Measurements from ENCODE around the gene TUSC2.

DNA sequence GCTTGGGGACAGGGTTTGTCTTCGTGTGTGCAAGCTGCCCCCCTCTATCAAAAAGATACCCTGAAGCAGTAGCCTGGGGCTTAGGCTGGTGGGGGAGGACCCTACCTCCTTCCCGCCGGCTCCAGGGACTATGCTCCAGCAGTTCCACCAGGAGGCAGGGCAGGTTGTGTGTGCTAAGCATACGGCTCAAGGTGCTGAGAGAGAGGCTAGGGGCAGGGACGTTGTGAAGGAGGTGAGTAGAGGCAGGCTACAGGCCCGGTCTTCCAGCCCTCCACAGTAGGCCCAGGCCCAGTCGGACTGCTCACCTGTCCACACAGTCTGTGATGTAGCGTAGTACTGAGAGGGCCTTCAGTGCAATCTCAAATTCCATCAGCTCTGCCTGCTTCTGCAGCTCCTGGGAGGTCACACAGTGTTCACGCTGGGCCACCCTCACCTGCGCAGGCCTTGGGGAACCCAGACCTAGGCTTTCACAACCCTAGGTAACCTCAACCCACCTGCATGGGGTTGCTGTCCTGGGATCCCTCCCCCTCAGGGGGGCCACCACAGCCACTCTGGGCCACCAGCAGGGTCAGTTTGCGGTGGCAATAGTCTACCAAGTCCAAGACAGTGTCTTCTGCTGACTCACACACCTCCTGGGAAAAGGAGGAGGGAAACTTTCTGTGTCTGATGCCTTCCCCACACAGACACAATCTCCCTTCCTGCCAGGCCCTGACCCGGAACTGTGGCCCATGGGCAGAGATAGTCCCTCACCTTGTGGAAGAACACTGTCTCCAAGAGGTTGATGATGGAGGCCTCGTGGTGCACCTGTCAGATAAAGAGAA, 15.0 kb upstream of the TUSC2 start:
- TF ChIP-seq POLR2A (IDR thresholded peaks at IDR 0.05), result no peak
- TF ChIP-seq, protein P1, sequence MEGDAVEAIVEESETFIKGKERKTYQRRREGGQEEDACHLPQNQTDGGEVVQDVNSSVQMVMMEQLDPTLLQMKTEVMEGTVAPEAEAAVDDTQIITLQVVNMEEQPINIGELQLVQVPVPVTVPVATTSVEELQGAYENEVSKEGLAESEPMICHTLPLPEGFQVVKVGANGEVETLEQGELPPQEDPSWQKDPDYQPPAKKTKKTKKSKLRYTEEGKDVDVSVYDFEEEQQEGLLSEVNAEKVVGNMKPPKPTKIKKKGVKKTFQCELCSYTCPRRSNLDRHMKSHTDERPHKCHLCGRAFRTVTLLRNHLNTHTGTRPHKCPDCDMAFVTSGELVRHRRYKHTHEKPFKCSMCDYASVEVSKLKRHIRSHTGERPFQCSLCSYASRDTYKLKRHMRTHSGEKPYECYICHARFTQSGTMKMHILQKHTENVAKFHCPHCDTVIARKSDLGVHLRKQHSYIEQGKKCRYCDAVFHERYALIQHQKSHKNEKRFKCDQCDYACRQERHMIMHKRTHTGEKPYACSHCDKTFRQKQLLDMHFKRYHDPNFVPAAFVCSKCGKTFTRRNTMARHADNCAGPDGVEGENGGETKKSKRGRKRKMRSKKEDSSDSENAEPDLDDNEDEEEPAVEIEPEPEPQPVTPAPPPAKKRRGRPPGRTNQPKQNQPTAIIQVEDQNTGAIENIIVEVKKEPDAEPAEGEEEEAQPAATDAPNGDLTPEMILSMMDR (IDR thresholded peaks at IDR 0.05), result no peak

All from esophagus squamous epithelium (tissue), 4 donors.